Measurements from ENCODE around the gene CCDC13.

The CCDC13 gene

GRCh38 chr3:42725454-42725853 is 47.6 kb downstream of the CCDC13 start:
- no peak for DNase-seq (ENCODE audit: extremely low read depth, low read depth)
- no peak for TF ChIP-seq CTCF (IDR thresholded peaks at IDR 0.05; ENCODE audit: low read depth, low read length)

GRCh38 chr3:42723219-42723618 is 49.8 kb downstream of the CCDC13 start:
- DNase-seq (ENCODE audit: extremely low read depth, low read depth) = no peak
- no peak for TF ChIP-seq CTCF (IDR thresholded peaks at IDR 0.05; ENCODE audit: low read depth, low read length)
